Measurements from ENCODE around the gene AFAP1L2. TPM values are rescaled to one million over a fixed set of nuclear protein-coding genes. Genes with fewer than 3 reads are reported as not detected.

Gene AFAP1L2
- total and polyA plus RNA-seq, 9 of the 15 experiments (the other 6 are each of a cell fraction or from before 2014, with no cell fraction given) = 0.07 TPM; not detected in 8

GRCh38 chr10:114363745-114364454 is 40.4 kb downstream of the AFAP1L2 start:
- H3K9me1 ChIP-seq (ENCODE audit: control insufficient read depth, insufficient read depth, low read length) = no peaks in the 10 kb centered on the region
- peak; percentile 51 for TF ChIP-seq RBM25 (IDR thresholded peaks at IDR 0.05; ENCODE audit: low read depth, low read length, severe bottlenecking)
- TF ChIP-seq ZNF174 (CRISPR knock-in tag; IDR thresholded peaks at IDR 0.05) = no peak
- H3K9ac ChIP-seq (ENCODE audit: insufficient read depth in 1 of 2, low read depth in 2 of 2, low read length in 2 of 2) = no peak overlapping the region
- 0 out of 5 replicates have a peak, but pooled peaks cover 0 to 6% of the 10 kb centered on the region in 2 experiments for H3K4me1 ChIP-seq (replicated peaks in 1 of 2; ENCODE audit: control insufficient read depth in 2 of 2, insufficient read depth in 2 of 2, low read length in 2 of 2)
- ATAC-seq (no peak), FAIRE-seq (no peak), DNase-seq (ENCODE audit: extremely low read depth in 1 of 4, low spot score in 3 of 4) (no peak)
- H3K9me3 ChIP-seq (replicated peaks; ENCODE audit: control insufficient read depth, insufficient read depth, low read depth, low read length) = no peaks in the 10 kb centered on the region
- in situ Hi-C loops (cut with MboI) (no loop called here), intact Hi-C loops (cut with micrococcal nuclease) (no loop called here)
- no peak overlapping the region for H3K4me2 ChIP-seq (ENCODE audit: insufficient read depth, low read length)
- no peak overlapping the region for H3K27ac ChIP-seq (ENCODE audit: extremely low read depth, low read depth, low read length)
- ChIA-PET CTCF (ENCODE audit: low intra/inter-chr PET ratio) (no interaction called here), POLR2A (no interaction called here)
- no peak overlapping the region for H2AFZ ChIP-seq (ENCODE audit: low read depth, low read length)
- H3K79me2 ChIP-seq (ENCODE audit: control insufficient read depth, insufficient read depth, low read length) = no peaks in the 10 kb centered on the region
- 0% methylated on average over 1 of the region's 4 CpGs for WGBS (ENCODE audit: insufficient coverage, low coverage, missing lambda C conversion rate)
- H4K20me1 ChIP-seq (replicated peaks; ENCODE audit: control insufficient read depth, insufficient read depth, low read length) = no peaks in the 10 kb centered on the region
- no TSS peak for BruUV-seq (replicated peaks)
- no peaks in the 10 kb centered on the region for H3K36me3 ChIP-seq (ENCODE audit: control insufficient read depth, insufficient read depth, low read length)
- H3K4me3 ChIP-seq = no peak overlapping the region
- H3K27me3 ChIP-seq (ENCODE audit: control insufficient read depth in 2 of 2, insufficient read depth in 2 of 2, low read length in 2 of 2) = peaks cover 0 to 8% of the 10 kb centered on the region in 2 experiments; a peak in 1 of 5 replicates

GRCh38 chr10:114362826-114363355 is 41.4 kb downstream of the AFAP1L2 start:
- ChIA-PET CTCF (ENCODE audit: low intra/inter-chr PET ratio) (no interaction called here), POLR2A (no interaction called here)
- H3K4me3 ChIP-seq = no peak overlapping the region
- in situ Hi-C loops (cut with MboI) (no loop called here), intact Hi-C loops (cut with micrococcal nuclease) (no loop called here)
- 0 out of 5 replicates have a peak, but pooled peaks cover 0 to 4% of the 10 kb centered on the region in 2 experiments for H3K4me1 ChIP-seq (replicated peaks in 1 of 2; ENCODE audit: control insufficient read depth in 2 of 2, insufficient read depth in 2 of 2, low read length in 2 of 2)
- H3K4me2 ChIP-seq (ENCODE audit: insufficient read depth, low read length) = no peak overlapping the region
- no peaks in the 10 kb centered on the region for H3K79me2 ChIP-seq (ENCODE audit: control insufficient read depth, insufficient read depth, low read length)
- no peaks in the 10 kb centered on the region for H3K9me1 ChIP-seq (ENCODE audit: control insufficient read depth, insufficient read depth, low read length)
- H3K27ac ChIP-seq (ENCODE audit: extremely low read depth, low read depth, low read length) = no peak overlapping the region
- 0% methylated on average over 13 of the region's 16 CpGs for WGBS (ENCODE audit: insufficient coverage, low coverage, missing lambda C conversion rate)
- no peak for ATAC-seq
- no peak for FAIRE-seq
- no peak overlapping the region for H2AFZ ChIP-seq (ENCODE audit: low read depth, low read length)
- DNase-seq (ENCODE audit: extremely low read depth in 1 of 4, low spot score in 3 of 4) = no peak
- BruUV-seq (replicated peaks) = no TSS peak
- H3K36me3 ChIP-seq (ENCODE audit: control insufficient read depth, insufficient read depth, low read length) = no peaks in the 10 kb centered on the region
- H3K9ac ChIP-seq (ENCODE audit: insufficient read depth in 1 of 2, low read depth in 2 of 2, low read length in 2 of 2) = no peak overlapping the region
- no peaks in the 10 kb centered on the region for H4K20me1 ChIP-seq (replicated peaks; ENCODE audit: control insufficient read depth, insufficient read depth, low read length)
- no peaks in the 10 kb centered on the region for H3K9me3 ChIP-seq (replicated peaks; ENCODE audit: control insufficient read depth, insufficient read depth, low read depth, low read length)
- peaks cover 0 to 8% of the 10 kb centered on the region in 2 experiments; a peak in 1 of 5 replicates for H3K27me3 ChIP-seq (ENCODE audit: control insufficient read depth in 2 of 2, insufficient read depth in 2 of 2, low read length in 2 of 2)
- no peak for TF ChIP-seq EHMT2 (IDR thresholded peaks at IDR 0.05)
- no peak for TF ChIP-seq ZBTB43 (CRISPR knock-in tag; IDR thresholded peaks at IDR 0.05)
- TF ChIP-seq RB1 (IDR thresholded peaks at IDR 0.05; ENCODE audit: low read depth) = no peak
- TF ChIP-seq PCBP2 (IDR thresholded peaks at IDR 0.05; ENCODE audit: low read depth, low read length, poor library complexity, severe bottlenecking) = no peak
- no peak for TF ChIP-seq SIN3B (IDR thresholded peaks at IDR 0.05; ENCODE audit: low read depth)
- no peak for TF ChIP-seq ATF1 (CRISPR knock-in tag; IDR thresholded peaks at IDR 0.05)
- TF ChIP-seq ATF1 (tag; IDR thresholded peaks at IDR 0.05) = no peak
- TF ChIP-seq TRIM24 (IDR thresholded peaks at IDR 0.05) = no peak
- TF ChIP-seq SMARCE1 (IDR thresholded peaks at IDR 0.05) = no peak
- TF ChIP-seq CCAR2 (IDR thresholded peaks at IDR 0.05; ENCODE audit: low read depth, low read length) = no peak
- TF ChIP-seq ASH1L (IDR thresholded peaks at IDR 0.05; ENCODE audit: borderline replicate concordance, low read depth, partially characterized antibody) = no peak
- no peak for TF ChIP-seq RBM14 (IDR thresholded peaks at IDR 0.05; ENCODE audit: borderline replicate concordance, insufficient read depth, low read depth, low read length)
- TF ChIP-seq MEF2D (tag; conservative IDR thresholded peaks at IDR 0.05; ENCODE audit: low read depth) = no peak
- TF ChIP-seq CHD2 (IDR thresholded peaks at IDR 0.05; ENCODE audit: low read depth, low read length) = no peak
- no peak for TF ChIP-seq ZNF717 (CRISPR knock-in tag; IDR thresholded peaks at IDR 0.05)

Data from K562 (cell line).